HepG2 (cell line): Measurements from ENCODE around the gene SINHCAF. TPM values are rescaled to one million over a fixed set of nuclear protein-coding genes. Genes with fewer than 3 reads are reported as not detected.

Source experiments
- ARID4A ChIP-seq: sonication (generic); formaldehyde crosslinking; IDR thresholded peaks from 2 replicates; pipeline ENCODE4 v1.5.0; 2020; ENCODE audit warnings: mild to moderate bottlenecking, missing genetic modification reagents, borderline replicate concordance
- ATF7 ChIP-seq, 2 experiments: fragments of 450-650 bp in 1 of 2; sonication (generic) in 1 of 2; formaldehyde crosslinking in 1 of 2; IDR thresholded peaks; 2 replicates each; pipeline versions ENCODE4 v1.4.0 to v1.6.1; 2016 to 2020; ENCODE audit warnings: antibody characterized with exemption in 1 of 2, mild to moderate bottlenecking in 1 of 2, missing genetic modification reagents in 1 of 2
- MED1 ChIP-seq: sonication (generic); formaldehyde crosslinking; IDR thresholded peaks from 2 replicates; pipeline ENCODE4 v1.4.0; 2020; ENCODE audit warnings: missing genetic modification reagents
- MED13 ChIP-seq: sonication (generic); formaldehyde crosslinking; IDR thresholded peaks from 2 replicates; pipeline ENCODE4 v1.5.0; 2020; ENCODE audit warnings: missing genetic modification reagents
- MTA3 ChIP-seq: sonication (generic); formaldehyde crosslinking; IDR thresholded peaks from 2 replicates; pipeline ENCODE4 v1.4.0; 2020; ENCODE audit warnings: missing genetic modification reagents
- RXRA ChIP-seq: sonication (generic); formaldehyde crosslinking; IDR thresholded peaks from 2 replicates; pipeline ENCODE4 v1.5.1; 2020; ENCODE audit warnings: missing genetic modification reagents
- SNRNP70 ChIP-seq: fragments of 200-400 bp; formaldehyde crosslinking; IDR thresholded peaks from 2 replicates; pipeline ENCODE4 v1.6.1; 2017; ENCODE audit warnings: mild to moderate bottlenecking, low read depth, low read length, moderate library complexity
- THYN1 ChIP-seq: sonication (generic); formaldehyde crosslinking; IDR thresholded peaks from 2 replicates; pipeline ENCODE4 v1.8.1; 2023; ENCODE audit warnings: low read depth, mild to moderate bottlenecking, moderate library complexity, missing genetic modification reagents, borderline replicate concordance
- TOE1 ChIP-seq: sonication (generic); formaldehyde crosslinking; IDR thresholded peaks from 2 replicates; pipeline ENCODE4 v1.4.0; 2020; ENCODE audit warnings: mild to moderate bottlenecking, missing genetic modification reagents
- ZFP1 ChIP-seq: IDR thresholded peaks from 2 replicates; pipeline ENCODE4 v1.6.1; 2016
- ZNF143 ChIP-seq: sonication (generic); formaldehyde crosslinking; IDR thresholded peaks from 2 replicates; pipeline ENCODE4 v1.4.0; 2020; ENCODE audit warnings: missing genetic modification reagents
- ZNF180 ChIP-seq: sonication (generic); formaldehyde crosslinking; IDR thresholded peaks from 2 replicates; pipeline ENCODE4 v1.4.0; 2020; ENCODE audit warnings: low read depth, missing genetic modification reagents, borderline replicate concordance
- ZNF225 ChIP-seq: sonication (generic); formaldehyde crosslinking; IDR thresholded peaks from 2 replicates; pipeline ENCODE4 v1.4.0; 2020; ENCODE audit warnings: mild to moderate bottlenecking, missing genetic modification reagents
- ZNF546 ChIP-seq: sonication (generic); formaldehyde crosslinking; conservative IDR thresholded peaks from 2 replicates; pipeline ENCODE4 v1.8.1; 2023; ENCODE audit warnings: mild to moderate bottlenecking, missing genetic modification reagents
- ZNF570 ChIP-seq: sonication (generic); formaldehyde crosslinking; IDR thresholded peaks from 2 replicates; pipeline ENCODE4 v1.4.0; 2020; ENCODE audit warnings: mild to moderate bottlenecking, missing genetic modification reagents, borderline replicate concordance
- ZNF687 ChIP-seq: sonication (generic); formaldehyde crosslinking; IDR thresholded peaks from 2 replicates; pipeline ENCODE4 v1.5.1; 2020; ENCODE audit warnings: mild to moderate bottlenecking, missing genetic modification reagents, moderate library complexity
- ZNF781 ChIP-seq: sonication (generic); formaldehyde crosslinking; IDR thresholded peaks from 2 replicates; pipeline ENCODE4 v1.5.1; 2020; ENCODE audit warnings: borderline replicate concordance, mild to moderate bottlenecking, missing genetic modification reagents; ENCODE audit errors: not compliant biosample characterization
- polyA plus RNA-seq, 8 experiments: library from polyadenylated mRNA; depleted of rRNA in 3 of 8; stranded (reverse) in 7 of 8; unstranded in 1 of 8; fragments of >200 nt; fragmentation: Illumina TruSeq in 4 of 8; extraction: Trizol in 4 of 8; gene quantifications; 2 replicates each; pipeline versions ENCODE4 v1.2.1 to v1.2.3, GENCODE V29; 2011 to 2016; ENCODE audit warnings: low read depth in 4 of 8, missing spikeins in 1 of 8, mixed read lengths in 1 of 8; ENCODE audit not compliant: insufficient read depth in 1 of 8
- total RNA-seq, 5 experiments: library from RNA; depleted of rRNA; stranded (reverse); fragments of >200 nt; fragmentation: Illumina TruSeq; extraction: Trizol; gene quantifications; 2 replicates each; pipeline ENCODE4 v1.2.3, GENCODE V29; 2016; ENCODE audit warnings: low read depth in 1 of 5
- TF ChIP-seq, protein P1 (sequence below): conservative IDR thresholded peaks from 2 replicates; pipeline ENCODE4 v1.6.1; 2018; ENCODE audit warnings: missing genetic modification reagents

Gene SINHCAF
- total and polyA plus RNA-seq, 2 of the 13 experiments (the other 11 are each of a cell fraction or from before 2014, with no cell fraction given): 54.6 to 97.8 TPM

DNA sequence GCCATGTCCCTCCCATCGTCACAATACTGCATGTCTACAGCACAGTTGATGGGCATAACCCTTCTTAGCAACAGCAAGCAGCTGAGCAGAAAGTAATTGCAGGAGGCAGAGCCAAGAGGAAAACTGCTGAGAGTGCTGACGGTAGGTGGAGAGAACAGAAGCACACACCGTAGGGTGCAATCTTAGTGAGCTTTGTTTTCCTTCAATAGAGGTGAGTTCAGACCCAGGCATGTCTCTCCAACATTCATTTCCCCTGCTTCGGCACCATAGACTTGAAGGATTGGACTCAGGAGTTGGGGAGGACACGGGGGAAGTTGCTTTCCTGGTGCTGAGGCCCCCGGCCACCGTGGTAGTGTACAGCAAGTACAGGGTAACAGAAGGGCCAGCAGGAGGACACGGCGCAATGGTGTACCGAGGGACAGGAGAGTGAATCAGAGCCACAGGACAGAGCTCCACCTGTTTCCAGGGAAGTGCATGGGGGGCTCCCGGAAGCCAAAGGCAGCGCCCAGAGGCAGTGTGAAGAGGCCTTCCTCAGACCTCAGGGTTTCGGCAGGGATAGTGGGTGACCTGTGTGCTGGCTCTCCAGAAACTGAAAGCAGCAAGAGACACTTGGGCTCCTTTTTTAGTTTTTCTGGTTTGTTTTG lies 36.3 kb upstream of the SINHCAF start (continued):
- no peak for TF ChIP-seq ZNF570
- 0 out of 2 replicates have a peak, but pooled peaks have one; percentile 28 for TF ChIP-seq ZNF546
- no peak for TF ChIP-seq MTA3 (CRISPR knock-in tag)
- no peak; the same call in 1 of the 2 replicates for TF ChIP-seq RXRA (CRISPR knock-in tag)
- TF ChIP-seq TOE1 (CRISPR knock-in tag): no peak
- peak; percentile 26; the same call in 1 of the 2 replicates for TF ChIP-seq MED1
- TF ChIP-seq ZNF225: no peak
- TF ChIP-seq ARID4A: no peak
- TF ChIP-seq, protein P1, sequence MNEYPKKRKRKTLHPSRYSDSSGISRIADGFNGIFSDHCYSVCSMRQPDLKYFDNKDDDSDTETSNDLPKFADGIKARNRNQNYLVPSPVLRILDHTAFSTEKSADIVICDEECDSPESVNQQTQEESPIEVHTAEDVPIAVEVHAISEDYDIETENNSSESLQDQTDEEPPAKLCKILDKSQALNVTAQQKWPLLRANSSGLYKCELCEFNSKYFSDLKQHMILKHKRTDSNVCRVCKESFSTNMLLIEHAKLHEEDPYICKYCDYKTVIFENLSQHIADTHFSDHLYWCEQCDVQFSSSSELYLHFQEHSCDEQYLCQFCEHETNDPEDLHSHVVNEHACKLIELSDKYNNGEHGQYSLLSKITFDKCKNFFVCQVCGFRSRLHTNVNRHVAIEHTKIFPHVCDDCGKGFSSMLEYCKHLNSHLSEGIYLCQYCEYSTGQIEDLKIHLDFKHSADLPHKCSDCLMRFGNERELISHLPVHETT (CRISPR knock-in tag): no peak
- peak; percentile 77 for TF ChIP-seq ZNF687 (CRISPR knock-in tag)
- no peak for TF ChIP-seq ATF7 (IDR thresholded peaks at IDR 0.05)
- 0 out of 2 replicates have a peak, but pooled peaks have one; percentile 2 for TF ChIP-seq ATF7 (CRISPR knock-in tag; IDR thresholded peaks at IDR 0.05)
- no peak for TF ChIP-seq ZNF781 (CRISPR knock-in tag)
- no peak for TF ChIP-seq MED13
- no peak for TF ChIP-seq SNRNP70
- TF ChIP-seq ZNF143: no peak
- TF ChIP-seq THYN1: no peak
- no peak for TF ChIP-seq ZFP1
- TF ChIP-seq ZNF180 (CRISPR knock-in tag): no peak
